Cerebellar cortex (tissue), 1 donor: ENCODE measurements around the gene TANC1.

Experiments
- DNase-seq: peaks from one replicate; pipeline ENCODE4 v3.0.0-alpha.2; 2015; ENCODE audit warnings: low spot score

Gene TANC1

DNA sequence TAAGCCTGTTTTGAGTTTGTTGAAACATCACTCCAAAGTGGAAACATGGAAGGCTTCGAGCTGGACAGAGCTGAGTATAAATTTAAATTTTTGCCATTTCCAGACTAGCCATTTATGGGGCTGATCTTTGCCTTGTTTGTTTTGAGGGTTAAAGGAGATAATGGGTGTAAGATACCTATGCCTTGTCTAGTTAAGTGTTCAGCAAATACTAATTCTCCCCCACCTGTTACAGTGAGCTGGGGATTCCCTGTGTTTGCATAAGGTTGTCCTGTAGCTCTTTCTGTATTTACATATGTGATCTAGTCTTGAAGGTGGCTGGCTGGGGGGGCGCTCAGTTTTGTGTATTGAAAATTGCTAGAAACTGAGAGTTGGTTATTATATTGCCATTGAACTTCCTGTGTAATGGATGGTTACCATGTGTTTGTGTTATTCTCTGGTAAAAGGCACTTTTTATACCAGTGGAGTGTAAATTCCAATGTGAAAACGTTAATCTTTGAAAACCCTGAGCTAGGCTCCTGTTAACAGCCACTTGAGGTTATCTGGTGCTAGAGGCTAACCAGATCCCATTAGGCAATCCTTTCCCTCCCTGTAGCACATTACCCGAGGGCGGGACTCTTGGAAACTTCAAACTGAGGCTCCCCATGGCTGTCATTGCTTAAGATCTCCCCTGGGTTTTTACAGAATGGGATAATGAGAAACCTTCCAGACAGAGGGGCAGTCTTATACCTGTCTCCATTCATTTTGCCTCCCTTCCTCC is 26.7 kb downstream of the TANC1 start:
- DNase-seq: no peak

DNA sequence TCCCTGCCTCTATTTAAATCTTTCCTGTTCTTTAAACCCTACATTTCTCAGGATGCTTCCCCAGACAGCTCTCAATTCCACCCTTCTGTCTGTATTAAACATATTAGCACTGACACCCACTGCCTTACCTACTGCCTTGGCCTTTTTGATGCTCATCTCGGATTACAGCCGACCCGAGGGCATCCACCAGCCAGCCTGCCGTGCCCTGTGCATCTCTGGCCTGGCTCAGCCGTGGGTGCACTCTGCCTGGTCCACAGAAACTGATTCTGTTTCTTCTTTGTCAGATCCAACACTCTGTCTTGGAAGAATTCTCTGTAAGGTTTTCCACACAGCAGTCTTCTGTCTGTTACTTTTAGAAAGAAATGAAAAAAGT is 27.2 kb downstream of the TANC1 start:
- no peak for DNase-seq

- DNase-seq: no peak
These were observed 28.0 kb downstream of the TANC1 start for GRCh38 chr2:158996378-158996993.

GRCh38 chr2:158997037-158997790 is 28.8 kb downstream of the TANC1 start:
- DNase-seq: no peak

DNA sequence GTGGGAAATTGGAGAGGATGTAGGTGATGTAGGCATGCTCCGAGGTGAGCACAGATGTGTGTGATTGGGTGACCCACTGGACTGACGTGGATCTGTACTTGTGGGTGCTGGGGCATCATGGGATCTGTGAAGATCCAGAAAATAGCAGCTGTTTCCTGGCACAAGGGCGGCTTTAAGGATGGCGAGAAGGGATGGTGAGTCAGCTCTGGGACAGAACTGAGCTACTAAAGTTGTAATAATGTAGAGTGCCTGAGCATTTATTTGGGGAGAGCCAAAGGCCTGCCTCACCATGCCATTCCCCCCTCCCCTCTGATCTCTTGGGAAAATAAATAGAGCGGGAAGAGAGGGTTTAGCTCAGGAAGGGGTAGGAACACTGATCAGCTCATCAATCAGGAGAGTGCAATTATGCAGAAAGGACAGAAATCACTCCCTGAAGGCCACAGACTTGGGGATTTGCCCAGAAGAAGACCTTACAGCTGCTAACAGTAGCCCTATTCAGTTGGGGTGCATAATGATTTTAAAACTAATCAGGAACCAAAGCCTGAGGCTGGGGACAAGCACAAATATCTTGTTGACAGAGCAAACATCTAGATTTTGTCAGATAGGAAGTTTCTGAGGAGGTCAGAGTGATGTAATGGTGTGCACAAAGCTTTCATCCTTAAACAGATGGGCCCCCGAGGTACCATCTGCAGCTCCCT is 30.3 kb downstream of the TANC1 start:
- no peak for DNase-seq

- DNase-seq: no peak
These were observed 31.0 kb downstream of the TANC1 start for GRCh38 chr2:158999458-158999857.

GRCh38 chr2:159000072-159000471 is 31.6 kb downstream of the TANC1 start:
- no peak for DNase-seq

GRCh38 chr2:159002462-159003111 is 34.1 kb downstream of the TANC1 start:
- no peak for DNase-seq

- no peak for DNase-seq
These were observed 35.1 kb downstream of the TANC1 start for GRCh38 chr2:159003555-159003954.

DNA sequence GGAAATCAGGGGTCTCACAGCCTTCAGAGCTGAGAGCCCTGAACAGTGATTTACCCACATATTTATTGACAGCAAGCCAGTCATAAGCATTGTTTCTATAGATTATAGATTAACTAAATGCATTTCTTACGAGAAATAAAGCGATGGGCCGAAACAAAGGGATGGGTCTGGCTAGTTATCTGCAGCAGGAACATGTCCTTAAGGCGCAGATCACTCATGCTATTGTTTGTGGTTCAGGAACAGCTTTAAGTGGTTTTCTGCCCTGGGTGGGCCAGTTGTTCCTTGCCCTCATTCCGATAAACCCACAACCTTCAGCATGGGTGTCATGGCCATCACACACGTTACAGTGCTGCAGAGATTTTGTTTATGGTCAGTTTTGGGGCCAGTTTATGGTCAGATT is 36.4 kb downstream of the TANC1 start:
- DNase-seq: no peak

GRCh38 chr2:159009940-159010339 is 41.5 kb downstream of the TANC1 start:
- DNase-seq: no peak

GRCh38 chr2:159010340-159010739 is 41.9 kb downstream of the TANC1 start:
- no peak for DNase-seq

DNA sequence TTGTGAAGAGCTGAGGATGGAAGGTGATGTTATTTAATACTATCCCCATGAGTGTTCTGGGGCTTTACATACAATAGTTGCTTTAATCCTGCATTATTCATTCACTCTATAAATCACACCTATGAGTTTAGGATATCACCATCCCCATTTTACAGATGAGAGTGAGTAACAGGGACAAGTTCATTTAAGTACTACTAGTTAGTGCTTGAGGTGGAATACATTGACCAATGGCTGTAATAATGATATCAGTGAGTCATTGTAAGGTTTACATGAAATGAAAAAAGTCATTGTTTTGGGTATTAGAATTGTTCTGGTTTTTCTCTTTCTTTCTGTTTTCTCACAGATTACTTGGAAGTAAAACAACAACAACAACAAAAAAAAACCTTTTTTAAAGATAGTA is 42.5 kb downstream of the TANC1 start:
- no peak for DNase-seq

GRCh38 chr2:159012142-159012541 is 43.7 kb downstream of the TANC1 start:
- DNase-seq: no peak

DNA sequence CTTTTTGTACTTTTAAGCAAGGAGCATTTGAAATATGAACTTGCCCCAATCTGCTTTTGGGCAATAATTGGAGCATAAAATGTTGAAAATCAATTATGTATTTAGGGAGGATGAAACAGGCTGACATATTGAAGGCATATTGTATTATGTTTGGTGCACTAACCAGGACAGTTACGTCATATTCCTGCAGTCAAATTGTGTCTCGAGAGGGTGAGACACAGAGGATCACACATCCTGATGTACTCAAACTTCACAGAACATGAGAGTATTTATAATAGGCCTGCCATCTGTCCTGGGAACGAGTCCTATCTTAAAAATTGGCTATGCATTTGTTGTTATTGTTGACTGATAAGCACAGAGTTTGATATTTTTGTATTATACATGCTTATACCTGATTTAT is 44.7 kb downstream of the TANC1 start:
- DNase-seq: no peak

- no peak for DNase-seq
These were observed 46.7 kb downstream of the TANC1 start for GRCh38 chr2:159015174-159015573.

GRCh38 chr2:159015823-159016222 is 47.4 kb downstream of the TANC1 start:
- no peak for DNase-seq

DNA sequence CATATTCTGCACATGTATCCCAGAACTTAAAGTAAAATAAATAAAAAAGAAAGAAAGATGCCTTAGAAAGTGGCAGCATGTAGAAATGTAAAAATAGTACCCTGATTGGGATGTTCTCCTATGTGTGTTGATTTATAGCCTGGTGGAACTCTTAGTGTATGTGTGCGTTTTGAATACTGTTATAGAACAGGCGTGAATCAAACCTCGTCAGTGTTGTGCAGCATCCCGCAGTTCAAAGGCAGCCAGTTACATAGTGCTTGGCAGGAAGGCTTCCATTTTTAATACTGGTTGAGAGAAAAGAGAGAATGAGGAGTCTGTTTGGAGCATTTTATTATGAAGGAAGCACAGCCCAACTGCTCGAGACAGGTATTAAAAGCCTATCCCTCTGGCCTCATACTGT is 49.4 kb downstream of the TANC1 start:
- DNase-seq: no peak

- DNase-seq: no peak
These were observed 50.6 kb downstream of the TANC1 start for GRCh38 chr2:159019021-159019420.

DNA sequence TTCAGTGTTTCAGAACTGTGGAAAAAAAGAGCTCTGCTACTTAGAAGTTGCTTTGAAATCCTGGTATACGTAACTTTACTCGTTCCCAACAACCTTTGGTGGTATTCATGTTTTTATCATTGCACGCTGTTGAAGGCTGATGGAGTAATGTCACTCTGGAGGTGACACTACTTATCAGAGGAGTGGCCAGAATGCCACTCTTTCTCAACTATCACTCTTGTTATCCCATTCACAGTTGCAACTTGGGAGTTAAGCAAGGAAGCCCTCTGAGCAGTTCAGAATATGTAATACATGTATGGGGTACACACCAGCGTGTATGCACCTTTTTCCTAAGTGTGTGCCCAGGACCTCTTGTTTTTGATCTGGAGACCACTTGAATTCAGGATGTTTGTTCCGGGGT is 53.6 kb downstream of the TANC1 start:
- no peak for DNase-seq

GRCh38 chr2:159026170-159026569 is 57.7 kb downstream of the TANC1 start:
- no peak for DNase-seq

DNA sequence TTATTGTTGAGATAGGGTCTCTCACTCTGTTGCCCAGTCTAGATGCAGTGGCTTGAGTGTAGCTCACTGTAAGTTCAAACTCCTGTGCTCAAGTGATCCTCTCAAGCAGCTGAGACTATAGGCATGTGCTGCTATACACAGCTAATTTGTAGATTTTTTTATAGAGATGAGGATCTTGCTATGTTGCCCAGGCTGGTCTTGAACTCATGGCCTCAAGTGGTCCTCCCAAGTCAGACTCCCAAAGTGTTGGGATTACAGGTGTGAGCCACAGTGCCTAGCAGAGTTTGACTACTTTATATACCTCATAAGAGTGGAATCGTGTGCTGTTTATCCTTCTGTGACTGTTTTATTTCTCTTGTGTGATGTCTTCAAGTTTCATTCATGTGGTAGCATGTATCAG is 60.3 kb downstream of the TANC1 start:
- DNase-seq: no peak
